Skeletal muscle satellite cell (primary cell): ENCODE data around the gene MAPK7.

ENCODE experiments used
- H3K27me3 ChIP-seq: 2 replicates; pipeline ENCODE4 v1.7.0; 2013; ENCODE audit warnings: low read length; ENCODE audit not compliant: control insufficient read depth, insufficient read depth
- H3K36me3 ChIP-seq: 2 replicates; pipeline ENCODE4 v1.7.0; 2013; ENCODE audit warnings: mild to moderate bottlenecking, control low read depth, low read length; ENCODE audit not compliant: insufficient read depth
- H3K4me1 ChIP-seq: 2 replicates; pipeline ENCODE4 v1.7.0; 2013; ENCODE audit warnings: low read length; ENCODE audit not compliant: control insufficient read depth, insufficient read depth
- H3K4me2 ChIP-seq: 2 replicates; pipeline ENCODE4 v1.7.0; 2013; ENCODE audit warnings: mild to moderate bottlenecking, low read length
- H3K4me3 ChIP-seq: 2 replicates; pipeline ENCODE4 v1.7.0; 2013; ENCODE audit warnings: low read length
- H3K9ac ChIP-seq: 2 replicates; pipeline ENCODE4 v1.7.0; 2013; ENCODE audit warnings: mild to moderate bottlenecking, low read depth, low read length, moderate library complexity
- H3K9me3 ChIP-seq: replicated peaks from 2 replicates; pipeline ENCODE4 v1.7.0; 2013; ENCODE audit warnings: mild to moderate bottlenecking, control low read depth, low read length

MAPK7 gene

DNA sequence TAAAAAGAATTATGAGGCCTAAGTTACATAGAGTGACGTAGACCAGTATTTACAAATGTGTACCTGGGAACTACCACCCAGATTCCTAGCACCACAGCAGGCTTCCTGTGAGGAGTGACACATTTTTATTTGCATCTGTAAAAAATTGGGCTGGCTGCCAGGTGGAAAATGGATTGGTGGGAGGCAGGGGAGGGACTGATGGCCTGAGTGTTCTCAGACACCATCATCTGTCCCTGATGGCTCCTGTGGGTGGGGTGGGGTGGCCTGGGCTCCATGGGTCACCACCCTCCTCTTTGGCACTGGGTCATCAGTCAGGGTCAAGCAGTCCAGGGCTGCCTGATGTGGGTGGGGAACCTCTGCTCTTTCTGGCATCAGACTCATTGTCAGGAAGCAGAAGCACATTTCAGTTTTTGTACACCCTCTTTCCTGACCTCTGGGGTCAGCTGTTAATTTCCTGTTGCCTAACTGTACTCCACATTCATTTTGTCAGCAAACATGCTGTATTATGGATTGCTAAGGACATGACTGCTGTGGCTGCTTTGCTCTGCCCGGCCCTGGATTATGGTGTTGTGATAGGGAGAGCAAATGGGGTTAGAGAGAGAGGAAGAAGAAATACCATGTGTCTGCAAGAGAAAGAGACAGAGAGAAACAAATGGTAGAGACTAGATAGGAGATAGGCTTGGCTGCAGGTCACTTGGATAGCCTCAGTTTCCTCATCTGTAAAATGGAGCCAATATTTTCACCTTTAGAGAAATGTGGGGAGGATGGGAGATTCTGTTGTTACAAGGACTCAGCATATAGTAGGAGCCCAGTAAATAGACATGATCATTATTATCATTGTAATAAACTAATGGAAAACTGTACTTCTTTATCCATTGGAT, 20.2 kb downstream of the MAPK7 start:
- H3K4me2 ChIP-seq = peak overlapping the region; percentile 31
- no peaks in the 10 kb centered on the region for H3K9me3 ChIP-seq
- H3K27me3 ChIP-seq = no peaks in the 10 kb centered on the region
- no peak overlapping the region for H3K4me3 ChIP-seq
- peaks cover 15% of the 10 kb centered on the region for H3K4me1 ChIP-seq
- H3K9ac ChIP-seq = no peak overlapping the region
- no peaks in the 10 kb centered on the region for H3K36me3 ChIP-seq

DNA sequence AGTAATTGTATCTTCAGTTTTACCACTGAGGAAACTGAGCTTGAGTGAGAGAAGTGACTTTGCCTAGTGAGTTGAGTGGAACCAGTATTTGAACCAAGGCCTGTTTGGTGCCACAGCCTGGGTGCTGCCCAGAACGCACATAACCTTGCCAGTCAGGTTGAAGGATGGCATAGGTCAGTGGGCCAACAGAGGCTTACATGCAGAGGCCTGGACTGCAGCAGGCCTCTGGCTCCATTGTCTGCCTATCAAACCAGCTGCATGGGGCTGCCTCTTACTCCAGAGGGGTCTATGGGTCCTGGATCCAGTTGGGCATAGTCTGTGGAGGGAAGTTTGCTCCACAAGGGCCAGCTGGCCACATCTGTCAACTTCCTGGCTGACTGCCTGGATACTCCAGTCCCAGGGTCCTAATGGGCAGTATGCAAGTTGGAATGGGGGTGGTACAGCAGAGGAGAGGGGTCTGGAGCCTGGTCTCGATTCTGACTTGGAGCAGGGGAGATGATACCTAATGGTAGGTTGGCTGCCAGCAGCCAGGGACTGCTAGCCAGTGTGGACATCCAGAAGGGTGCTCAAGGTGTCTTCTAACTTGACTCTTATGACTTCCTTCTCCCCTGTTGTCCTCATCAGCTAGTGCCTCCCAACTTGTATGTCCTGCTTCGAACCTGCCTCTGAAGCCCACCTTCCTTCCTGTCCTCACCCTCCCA, 21.6 kb downstream of the MAPK7 start:
- Histone ChIP-seq H3K9me3 (no peaks in the 10 kb centered on the region), H3K4me1 (peaks cover 15% of the 10 kb centered on the region), H3K4me2 (no peak overlapping the region), H3K36me3 (no peaks in the 10 kb centered on the region), H3K4me3 (no peak overlapping the region), H3K9ac (no peak overlapping the region), H3K27me3 (no peaks in the 10 kb centered on the region)

DNA sequence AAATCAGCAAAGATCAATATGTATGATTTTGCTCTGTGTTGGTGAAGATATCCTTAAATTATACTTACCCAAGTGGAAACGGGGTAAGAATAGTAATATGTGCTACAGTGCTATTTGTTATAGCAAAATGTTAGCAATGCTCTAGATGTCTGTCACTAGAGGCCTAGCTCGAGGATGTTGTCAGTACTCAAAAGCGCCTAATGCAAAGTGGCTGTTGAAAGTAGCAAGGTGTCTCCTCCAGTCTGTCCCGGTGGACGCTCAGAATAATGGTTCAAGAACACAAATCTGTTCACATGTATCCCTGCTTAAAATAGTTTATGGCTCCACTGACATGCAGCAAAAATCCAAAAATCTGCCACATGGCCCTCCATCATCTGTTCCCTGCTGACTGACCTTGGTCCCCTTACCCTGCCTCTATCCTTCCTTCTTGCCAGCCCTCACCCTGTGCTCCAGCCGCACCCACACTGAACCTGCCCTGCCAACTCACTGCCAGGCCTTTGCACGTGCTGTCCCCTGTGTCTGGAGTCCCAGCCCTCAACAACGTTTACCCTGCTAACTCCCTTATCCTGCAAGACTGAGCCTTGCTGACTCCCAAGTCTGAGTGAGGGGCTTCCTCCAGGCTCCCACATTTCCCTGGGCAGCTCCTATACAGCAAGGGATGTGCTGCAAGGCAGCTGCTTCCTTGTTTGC, 23.2 kb downstream of the MAPK7 start:
- no peaks in the 10 kb centered on the region for H3K27me3 ChIP-seq
- H3K9me3 ChIP-seq = no peaks in the 10 kb centered on the region
- H3K36me3 ChIP-seq = no peaks in the 10 kb centered on the region
- H3K4me2 ChIP-seq = no peak overlapping the region
- H3K4me3 ChIP-seq = no peak overlapping the region
- H3K9ac ChIP-seq = no peak overlapping the region
- peaks cover 15% of the 10 kb centered on the region for H3K4me1 ChIP-seq

DNA sequence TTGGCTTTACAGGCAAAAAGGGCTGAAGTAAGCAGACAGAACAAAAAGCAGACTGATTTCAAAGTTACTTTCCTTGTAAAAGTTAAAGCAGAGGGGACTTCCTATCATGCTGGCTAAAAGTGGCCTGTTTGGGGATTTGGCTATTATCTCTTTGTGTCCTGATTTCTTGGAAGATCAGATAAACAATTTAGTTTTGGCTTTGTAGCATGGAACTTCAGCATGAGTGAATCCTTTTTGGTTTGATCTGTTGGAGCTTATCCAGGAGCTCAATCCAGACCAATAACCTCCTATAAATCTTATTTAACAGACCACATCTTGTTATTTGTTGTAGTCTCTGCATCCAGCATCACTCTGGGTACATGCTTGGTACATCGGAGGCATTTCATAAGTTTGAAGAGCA, 23.9 kb downstream of the MAPK7 start:
- H3K9me3 ChIP-seq = no peaks in the 10 kb centered on the region
- no peak overlapping the region for H3K9ac ChIP-seq

DNA sequence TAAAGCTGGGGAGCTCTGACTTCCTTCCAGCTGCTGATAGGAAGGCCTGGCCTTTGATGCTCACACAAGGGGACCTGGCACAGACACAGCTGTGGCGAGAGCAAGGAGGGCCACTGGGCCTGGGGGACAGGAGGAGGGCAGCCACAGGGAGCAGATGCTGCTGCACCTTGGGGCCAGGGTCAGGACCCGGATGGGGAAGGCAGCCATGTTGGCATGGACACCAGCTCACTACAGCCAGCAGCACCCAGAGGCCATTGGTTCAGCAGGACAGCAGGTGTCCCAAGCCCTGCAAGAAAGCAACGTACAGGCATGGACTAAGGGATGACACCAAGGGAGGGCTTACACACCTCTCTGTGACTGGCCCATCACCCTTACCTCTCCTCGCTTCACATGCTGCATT, 24.7 kb downstream of the MAPK7 start:
- no peak overlapping the region for H3K4me2 ChIP-seq
- no peak overlapping the region for H3K4me3 ChIP-seq
- no peaks in the 10 kb centered on the region for H3K27me3 ChIP-seq
- H3K36me3 ChIP-seq = no peaks in the 10 kb centered on the region
- no peak overlapping the region for H3K9ac ChIP-seq
- H3K9me3 ChIP-seq = no peaks in the 10 kb centered on the region
- peaks cover 10% of the 10 kb centered on the region for H3K4me1 ChIP-seq

More for the DNA sequence above, 23.9 kb downstream of the MAPK7 start:
- Histone ChIP-seq H3K27me3 (no peaks in the 10 kb centered on the region), H3K4me1 (peaks cover 15% of the 10 kb centered on the region), H3K36me3 (no peaks in the 10 kb centered on the region), H3K4me2 (no peak overlapping the region), H3K4me3 (no peak overlapping the region)

DNA sequence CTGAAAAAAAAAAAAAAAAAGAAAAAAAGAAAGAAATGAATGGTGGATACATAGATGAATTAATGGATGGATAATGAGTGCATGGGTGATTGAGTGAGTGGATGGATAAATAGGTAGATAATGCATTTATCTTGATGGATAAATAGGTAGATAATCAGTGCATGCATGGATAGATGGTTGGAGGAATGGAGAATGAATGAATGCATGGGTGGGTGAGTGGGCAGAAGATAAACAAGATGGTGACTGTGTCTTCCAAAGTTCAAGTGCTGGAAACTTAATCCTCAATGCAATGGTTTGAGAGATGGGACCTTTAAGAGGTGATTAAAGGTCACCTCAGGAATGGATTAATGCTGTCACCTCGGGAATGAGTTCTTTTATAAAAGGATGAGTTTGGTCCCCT, 26.0 kb downstream of the MAPK7 start:
- Histone ChIP-seq H3K4me2 (no peak overlapping the region), H3K4me3 (no peak overlapping the region), H3K36me3 (no peaks in the 10 kb centered on the region), H3K9ac (no peak overlapping the region), H3K27me3 (no peaks in the 10 kb centered on the region), H3K4me1 (peaks cover 3% of the 10 kb centered on the region), H3K9me3 (no peaks in the 10 kb centered on the region)

DNA sequence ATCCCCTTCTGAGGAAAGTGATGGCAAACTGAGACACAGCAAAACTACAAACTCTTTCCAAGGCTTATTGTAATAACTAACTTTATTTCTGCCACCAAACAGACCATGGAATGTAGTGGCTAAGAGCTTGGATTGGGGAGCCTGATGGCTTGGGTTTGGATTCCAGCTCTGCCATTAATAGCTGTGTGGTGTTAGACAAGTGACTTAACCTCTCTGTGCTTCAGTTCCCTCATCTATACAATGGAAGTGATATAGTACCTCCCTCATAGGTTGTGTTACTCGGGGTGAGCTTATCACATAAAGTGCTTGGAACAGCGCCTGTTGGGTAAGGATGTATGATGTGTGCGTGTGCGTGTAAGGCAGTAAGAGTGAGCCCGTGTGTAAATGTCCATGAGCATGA, 26.8 kb downstream of the MAPK7 start:
- H3K4me1 ChIP-seq = peaks cover 10% of the 10 kb centered on the region
- no peak overlapping the region for H3K4me3 ChIP-seq
- H3K4me2 ChIP-seq = no peak overlapping the region
- H3K36me3 ChIP-seq = no peaks in the 10 kb centered on the region
- H3K9ac ChIP-seq = no peak overlapping the region
- no peaks in the 10 kb centered on the region for H3K9me3 ChIP-seq
- no peaks in the 10 kb centered on the region for H3K27me3 ChIP-seq

DNA sequence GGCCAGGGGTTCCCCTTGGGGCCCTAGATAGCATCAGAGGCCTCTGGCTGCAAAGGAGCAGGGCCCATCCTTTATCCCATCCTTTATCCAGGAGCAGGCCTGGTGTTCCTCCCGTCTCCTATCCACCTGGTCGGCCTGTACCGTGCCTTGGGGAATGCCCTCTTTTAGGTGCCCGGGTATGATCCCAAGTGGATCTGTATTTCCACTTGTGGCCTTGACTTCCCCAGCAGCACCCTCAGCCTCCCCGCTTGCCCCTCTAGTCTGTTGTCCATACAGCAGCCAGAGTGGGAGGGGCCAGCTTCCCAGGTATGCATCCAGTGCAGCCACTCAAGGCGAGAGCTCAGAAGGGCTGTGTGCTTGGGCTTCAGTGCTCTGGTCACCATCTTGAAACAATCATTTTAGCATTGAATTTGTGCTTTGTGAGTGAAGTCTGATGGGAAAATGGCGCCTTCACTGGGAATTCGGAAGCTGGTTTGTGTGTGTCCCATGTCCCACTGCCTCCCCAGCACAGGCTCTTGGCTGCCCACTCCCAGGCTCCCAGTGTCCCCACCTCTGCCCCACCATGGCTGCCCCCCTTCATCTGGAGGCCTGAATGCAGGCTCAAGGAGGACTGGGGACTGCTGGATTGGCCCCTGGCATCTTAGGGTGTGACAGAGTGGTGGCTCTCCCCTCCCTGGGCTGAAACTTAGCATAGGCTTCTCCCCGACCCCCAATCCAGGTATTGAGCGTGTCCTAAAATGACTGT, 29.5 kb downstream of the MAPK7 start:
- Histone ChIP-seq H3K4me3 (no peak overlapping the region), H3K27me3 (peaks cover 5% of the 10 kb centered on the region), H3K9ac (no peak overlapping the region), H3K4me2 (no peak overlapping the region), H3K36me3 (no peaks in the 10 kb centered on the region), H3K4me1 (peaks cover 10% of the 10 kb centered on the region), H3K9me3 (no peaks in the 10 kb centered on the region)

DNA sequence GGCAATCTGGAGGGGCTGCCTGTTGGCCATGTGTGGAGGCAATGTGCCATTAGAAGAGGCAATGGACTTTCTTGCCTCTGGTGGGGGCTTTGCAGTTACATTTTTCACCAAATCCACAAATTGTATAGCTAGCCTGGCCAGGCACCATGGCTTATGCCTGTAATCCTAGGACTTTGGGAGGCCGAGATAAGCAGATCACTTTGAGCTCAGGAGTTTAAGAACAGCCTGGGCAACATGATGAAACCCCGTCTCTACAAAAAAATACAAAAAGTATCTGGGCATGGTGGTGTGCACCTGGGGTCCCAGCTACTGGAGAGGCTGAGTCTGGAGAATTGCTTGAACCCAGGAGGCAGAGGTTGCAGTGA, 30.0 kb downstream of the MAPK7 start:
- Histone ChIP-seq H3K4me2 (no peak overlapping the region), H3K36me3 (no peaks in the 10 kb centered on the region), H3K9me3 (no peaks in the 10 kb centered on the region), H3K27me3 (peaks cover 8% of the 10 kb centered on the region), H3K4me1 (peaks cover 10% of the 10 kb centered on the region), H3K4me3 (no peak overlapping the region), H3K9ac (no peak overlapping the region)

DNA sequence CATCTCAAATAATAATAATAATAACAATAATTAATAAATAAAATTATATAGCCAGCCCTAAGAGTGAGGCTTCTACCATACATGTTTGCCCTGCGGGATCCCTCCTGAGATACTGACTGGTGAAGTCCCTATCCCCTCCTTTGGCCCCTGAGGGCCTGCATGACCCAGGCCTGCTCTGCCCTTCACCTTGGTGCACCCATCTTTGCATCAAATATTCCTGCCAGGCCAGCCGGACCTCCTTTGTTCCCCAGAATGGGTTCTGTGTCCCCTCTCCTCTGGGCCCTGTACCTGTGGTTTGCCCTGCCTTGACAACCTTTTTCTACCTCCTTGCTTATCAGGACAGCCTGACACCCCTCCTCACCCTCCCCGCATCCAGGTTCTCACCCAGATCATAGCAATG, 30.8 kb downstream of the MAPK7 start:
- no peak overlapping the region for H3K9ac ChIP-seq
- peaks cover 13% of the 10 kb centered on the region for H3K27me3 ChIP-seq
- H3K36me3 ChIP-seq = no peaks in the 10 kb centered on the region
- H3K9me3 ChIP-seq = no peaks in the 10 kb centered on the region
- no peak overlapping the region for H3K4me2 ChIP-seq
- peaks cover 10% of the 10 kb centered on the region for H3K4me1 ChIP-seq
- no peak overlapping the region for H3K4me3 ChIP-seq

DNA sequence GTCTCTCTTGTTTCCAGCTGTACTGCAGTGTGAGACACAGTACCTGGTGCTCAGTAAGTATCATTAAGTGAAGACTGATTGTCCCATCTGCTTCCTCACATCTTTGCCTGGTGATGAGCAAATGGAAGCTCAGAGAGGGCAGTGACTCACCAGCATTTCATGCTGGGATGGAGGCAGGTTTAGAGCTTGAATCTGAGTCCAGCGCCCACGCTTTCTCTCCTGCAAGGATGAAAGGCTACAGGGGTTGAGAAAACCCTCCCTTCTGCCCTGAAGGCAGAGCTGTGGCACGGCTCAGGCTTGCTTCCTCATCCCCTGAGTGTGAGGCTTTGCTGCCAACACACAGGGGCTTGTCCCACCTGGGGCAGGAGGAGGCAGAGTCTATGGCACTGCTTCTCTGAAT, 31.2 kb downstream of the MAPK7 start:
- H3K4me1 ChIP-seq = peaks cover 10% of the 10 kb centered on the region
- H3K4me3 ChIP-seq = no peak overlapping the region
- peaks cover 13% of the 10 kb centered on the region for H3K27me3 ChIP-seq
- no peaks in the 10 kb centered on the region for H3K36me3 ChIP-seq
- H3K9ac ChIP-seq = no peak overlapping the region
- no peaks in the 10 kb centered on the region for H3K9me3 ChIP-seq
- H3K4me2 ChIP-seq = peak overlapping the region; percentile 1
